SK-N-SH (cell line): Measurements from ENCODE around the gene KRT85. TPM values are rescaled to one million over a fixed set of nuclear protein-coding genes. Genes with fewer than 3 reads are reported as not detected.

Experiments used
- CTCF ChIA-PET: fragments of 300-600, 350-600 bp; formaldehyde crosslinking; extraction: SDS; loops from one replicate; lab custom pipeline; 2021; lab: Yijun Ruan, JAX
- POLR2A ChIA-PET: fragments of 350-600 bp; sonication (Branson Sonifier 250); formaldehyde crosslinking; extraction: SDS; loops from one replicate; lab custom pipeline; 2020; ENCODE audit warnings: antibody characterized with exemption, inconsistent platforms; lab: Yijun Ruan, JAX
- DNase-seq: peaks from one replicate; pipeline ENCODE4 v3.0.0; 2012
- H2AFZ ChIP-seq: fragments of 200-600 bp; sonication (generic); 2 replicates; pipeline ENCODE4 v1.8.1; 2016; ENCODE audit warnings: antibody characterized with exemption, mild to moderate bottlenecking, low read depth
- H3F3A ChIP-seq: fragments of 200-600 bp; sonication (generic); replicated peaks from 2 replicates; pipeline ENCODE3; 2016; ENCODE audit warnings: antibody characterized with exemption, mild to moderate bottlenecking; ENCODE audit not compliant: insufficient read depth
- H3K27ac ChIP-seq, 2 experiments: fragments of 200-500 bp in 1 of 2; fragments of 200-600 bp in 1 of 2; sonication (Bioruptor generic) in 1 of 2; sonication (generic), shearing (Covaris generic) in 1 of 2; 2 replicates each; pipeline versions ENCODE4 v1.5.1 to v1.6.1; 2014 to 2016; ENCODE audit warnings: low read depth in 2 of 2, inconsistent platforms in 1 of 2, low read length in 1 of 2, mild to moderate bottlenecking in 1 of 2, mixed read lengths in 1 of 2
- H3K27me3 ChIP-seq: fragments of 200-600 bp; sonication (generic), shearing (Covaris generic); 2 replicates; pipeline ENCODE4 v1.6.1; 2016; ENCODE audit warnings: mixed run types; ENCODE audit not compliant: insufficient read depth
- H3K36me3 ChIP-seq, 2 experiments: fragments of 200-500 bp in 1 of 2; fragments of 200-600 bp in 1 of 2; sonication (Bioruptor generic) in 1 of 2; sonication (generic) in 1 of 2; replicated peaks in 1 of 2; 2 replicates each; pipeline versions ENCODE3 to v1.5.1; 2014 to 2016; ENCODE audit warnings: low read length in 1 of 2, mild to moderate bottlenecking in 1 of 2; ENCODE audit not compliant: insufficient read depth in 2 of 2, control insufficient read depth in 1 of 2
- H3K4me1 ChIP-seq, 2 experiments: fragments of 200-500 bp in 1 of 2; fragments of 200-600 bp in 1 of 2; sonication (Bioruptor generic) in 1 of 2; sonication (generic), shearing (Covaris generic) in 1 of 2; 2 replicates each; pipeline versions ENCODE4 v1.5.1 to v1.6.1; 2014 to 2016; ENCODE audit warnings: low read depth in 1 of 2, low read length in 1 of 2, mixed run types in 1 of 2; ENCODE audit not compliant: insufficient read depth in 2 of 2, control insufficient read depth in 1 of 2
- H3K4me2 ChIP-seq: fragments of 200-600 bp; sonication (generic), shearing (Covaris generic); 2 replicates; pipeline ENCODE4 v1.6.1; 2017; ENCODE audit warnings: mixed run types
- H3K4me3 ChIP-seq, 2 experiments: fragments of 200-500 bp in 1 of 2; fragments of 200-600 bp in 1 of 2; sonication (Bioruptor generic) in 1 of 2; sonication (generic), shearing (Covaris generic) in 1 of 2; 2 replicates each; pipeline versions ENCODE4 v1.5.1 to v1.8.1; 2014 to 2016; ENCODE audit warnings: low read depth in 2 of 2, inconsistent platforms in 1 of 2, low read length in 1 of 2, mild to moderate bottlenecking in 1 of 2, mixed read lengths in 1 of 2, moderate library complexity in 1 of 2
- H3K79me2 ChIP-seq: fragments of 200-600 bp; sonication (generic); 2 replicates; pipeline ENCODE4 v1.8.1; 2017; ENCODE audit warnings: mild to moderate bottlenecking; ENCODE audit not compliant: insufficient read depth
- H3K9ac ChIP-seq: fragments of 200-600 bp; sonication (generic); 2 replicates; pipeline ENCODE4 v1.6.1; 2017; ENCODE audit warnings: mixed run types
- H3K9me2 ChIP-seq: fragments of 200-600 bp; sonication (generic); 2 replicates; pipeline ENCODE4 v1.6.1; 2017; ENCODE audit warnings: mixed run types
- H3K9me3 ChIP-seq: fragments of 200-600 bp; sonication (generic); 2 replicates; pipeline ENCODE4 v1.6.1; 2017; ENCODE audit warnings: mixed run types, mild to moderate bottlenecking, moderate library complexity
- H4K20me1 ChIP-seq: fragments of 200-600 bp; sonication (generic); 2 replicates; pipeline ENCODE4 v1.6.1; 2017; ENCODE audit warnings: mild to moderate bottlenecking, mixed run types; ENCODE audit not compliant: insufficient read depth
- CHD2 ChIP-seq: fragments of 150-350 bp; IDR thresholded peaks from 2 replicates; pipeline ENCODE4 v1.6.1; 2018; ENCODE audit warnings: low read length; ENCODE audit not compliant: partially characterized antibody
- EZH2phosphoT487 ChIP-seq: fragments of 200-600 bp; sonication (generic); IDR thresholded peaks from 2 replicates; pipeline ENCODE4 v1.6.1; 2017; ENCODE audit warnings: low read depth, mixed run types, mild to moderate bottlenecking, antibody characterized with exemption, moderate library complexity, borderline replicate concordance
- FOSL2 ChIP-seq: IDR thresholded peaks from 2 replicates; pipeline ENCODE4 v1.4.0; 2012; ENCODE audit warnings: low read depth, mild to moderate bottlenecking, moderate library complexity, borderline replicate concordance
- FOXJ3 ChIP-seq: sonication (generic); formaldehyde crosslinking; IDR thresholded peaks from 2 replicates; pipeline ENCODE4 v1.5.1; 2020; ENCODE audit warnings: mild to moderate bottlenecking, missing genetic modification reagents
- FOXM1 ChIP-seq: IDR thresholded peaks from 2 replicates; pipeline ENCODE4 v1.4.0; 2012; ENCODE audit warnings: low read depth, mild to moderate bottlenecking
- GABPA ChIP-seq: IDR thresholded peaks from 2 replicates; pipeline ENCODE4 v1.4.0; 2012; ENCODE audit warnings: low read depth, mild to moderate bottlenecking
- JUND ChIP-seq: IDR thresholded peaks from 2 replicates; pipeline ENCODE4 v1.4.0; 2012
- MEF2A ChIP-seq: IDR thresholded peaks from 2 replicates; pipeline ENCODE4 v1.4.0; 2012; ENCODE audit warnings: low read depth, borderline replicate concordance
- NFIC ChIP-seq: IDR thresholded peaks from 2 replicates; pipeline ENCODE4 v1.4.0; 2012; ENCODE audit warnings: borderline replicate concordance
- POLR2AphosphoS5 ChIP-seq: IDR thresholded peaks from 2 replicates; pipeline ENCODE4 v1.6.1; 2012; ENCODE audit warnings: low read depth, low read length
- RAD21 ChIP-seq: IDR thresholded peaks from 2 replicates; pipeline ENCODE4 v1.6.1; 2012; ENCODE audit warnings: mild to moderate bottlenecking, low read length
- RFX5 ChIP-seq: IDR thresholded peaks from 2 replicates; pipeline ENCODE4 v1.6.1; 2012; ENCODE audit warnings: mild to moderate bottlenecking, improper control_type of control experiment, low read length
- RXRA ChIP-seq: IDR thresholded peaks from 2 replicates; pipeline ENCODE4 v1.4.0; 2012; ENCODE audit warnings: low read depth, mild to moderate bottlenecking, borderline replicate concordance
- SIN3A ChIP-seq: IDR thresholded peaks from 2 replicates; pipeline ENCODE4 v1.6.1; 2012; ENCODE audit warnings: low read depth, mild to moderate bottlenecking, low read length, moderate library complexity, borderline replicate concordance
- YY1 ChIP-seq: IDR thresholded peaks from 2 replicates; pipeline ENCODE4 v1.4.0; 2012; ENCODE audit warnings: low read depth, mild to moderate bottlenecking
- WGBS: methylation state at CpG from one replicate; pipeline ENCODE4 v1.1.6; 2017; ENCODE audit warnings: low lambda C conversion rate; 5-methylcytosine and 5-hydroxymethylcytosine counted together
- polyA plus RNA-seq, 3 experiments: library from polyadenylated mRNA; depleted of rRNA; stranded (reverse); fragments of >200 nt; gene quantifications; 2 replicates each; pipeline ENCODE4 v1.2.3, GENCODE V29; 2012
- TF ChIP-seq, protein P1 (sequence below): IDR thresholded peaks from 2 replicates; pipeline ENCODE4 v1.4.0; 2012; ENCODE audit warnings: low read depth
- TF ChIP-seq, protein P2 (sequence below): IDR thresholded peaks from 2 replicates; pipeline ENCODE4 v1.4.0; 2012; ENCODE audit warnings: low read depth, borderline replicate concordance
- TF ChIP-seq, protein P3 (sequence below): fragments of 150-350 bp; IDR thresholded peaks from 2 replicates; pipeline ENCODE4 v1.6.1; 2017; ENCODE audit warnings: antibody characterized with exemption, low read length, low read depth, borderline replicate concordance

The KRT85 gene
- polyA plus RNA-seq, 1 of the 3 experiments (the other 2 are of a cell fraction) = not detected

DNA sequence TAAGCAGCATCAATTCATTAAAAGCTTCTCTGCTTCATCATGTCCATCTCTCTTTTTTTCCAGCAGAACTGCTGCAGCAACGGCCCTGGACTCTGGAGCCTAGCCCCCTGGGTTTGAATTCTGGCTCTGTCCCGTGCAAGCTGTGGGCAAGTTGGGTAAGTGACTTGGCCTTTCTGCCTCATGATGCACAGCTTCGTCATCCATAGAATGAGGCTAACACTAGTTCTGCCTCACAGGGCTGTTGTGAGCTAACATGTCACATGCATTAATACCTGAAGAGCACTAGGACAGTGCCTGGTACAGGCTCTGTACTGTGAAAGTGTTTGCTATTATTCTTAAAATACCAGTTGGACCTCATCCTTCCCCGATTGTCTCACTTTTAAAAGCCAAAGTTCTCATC, 34.6 kb upstream of the KRT85 start:
- CTCF ChIA-PET = interaction anchor here (1.1 to 2.2 kb wide), 3 partner anchors 11 to 478 kb away, joined by 3 to 8 read pairs (median 3); no protein-coding TSS in a partner anchor

GRCh38 chr12:52401526-52401925, 34.2 kb upstream of the KRT85 start:
- no peak for TF ChIP-seq FOSL2
- TF ChIP-seq SIN3A = no peak
- no peak for TF ChIP-seq MEF2A
- TF ChIP-seq FOXJ3 = no peak
- no peak for TF ChIP-seq CHD2
- no peak for TF ChIP-seq RFX5
- TF ChIP-seq, protein P1, sequence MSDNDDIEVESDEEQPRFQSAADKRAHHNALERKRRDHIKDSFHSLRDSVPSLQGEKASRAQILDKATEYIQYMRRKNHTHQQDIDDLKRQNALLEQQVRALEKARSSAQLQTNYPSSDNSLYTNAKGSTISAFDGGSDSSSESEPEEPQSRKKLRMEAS = no peak
- no peak for TF ChIP-seq FOXM1
- TF ChIP-seq RXRA = no peak
- TF ChIP-seq NFIC = no peak
- TF ChIP-seq JUND = no peak
- TF ChIP-seq GABPA = no peak
- TF ChIP-seq, protein P2, sequence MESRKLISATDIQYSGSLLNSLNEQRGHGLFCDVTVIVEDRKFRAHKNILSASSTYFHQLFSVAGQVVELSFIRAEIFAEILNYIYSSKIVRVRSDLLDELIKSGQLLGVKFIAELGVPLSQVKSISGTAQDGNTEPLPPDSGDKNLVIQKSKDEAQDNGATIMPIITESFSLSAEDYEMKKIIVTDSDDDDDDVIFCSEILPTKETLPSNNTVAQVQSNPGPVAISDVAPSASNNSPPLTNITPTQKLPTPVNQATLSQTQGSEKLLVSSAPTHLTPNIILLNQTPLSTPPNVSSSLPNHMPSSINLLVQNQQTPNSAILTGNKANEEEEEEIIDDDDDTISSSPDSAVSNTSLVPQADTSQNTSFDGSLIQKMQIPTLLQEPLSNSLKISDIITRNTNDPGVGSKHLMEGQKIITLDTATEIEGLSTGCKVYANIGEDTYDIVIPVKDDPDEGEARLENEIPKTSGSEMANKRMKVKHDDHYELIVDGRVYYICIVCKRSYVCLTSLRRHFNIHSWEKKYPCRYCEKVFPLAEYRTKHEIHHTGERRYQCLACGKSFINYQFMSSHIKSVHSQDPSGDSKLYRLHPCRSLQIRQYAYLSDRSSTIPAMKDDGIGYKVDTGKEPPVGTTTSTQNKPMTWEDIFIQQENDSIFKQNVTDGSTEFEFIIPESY = no peak
- TF ChIP-seq, protein P3, sequence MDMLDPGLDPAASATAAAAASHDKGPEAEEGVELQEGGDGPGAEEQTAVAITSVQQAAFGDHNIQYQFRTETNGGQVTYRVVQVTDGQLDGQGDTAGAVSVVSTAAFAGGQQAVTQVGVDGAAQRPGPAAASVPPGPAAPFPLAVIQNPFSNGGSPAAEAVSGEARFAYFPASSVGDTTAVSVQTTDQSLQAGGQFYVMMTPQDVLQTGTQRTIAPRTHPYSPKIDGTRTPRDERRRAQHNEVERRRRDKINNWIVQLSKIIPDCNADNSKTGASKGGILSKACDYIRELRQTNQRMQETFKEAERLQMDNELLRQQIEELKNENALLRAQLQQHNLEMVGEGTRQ = no peak
- no peak for TF ChIP-seq EZH2phosphoT487
- no peak overlapping the region for H3K4me3 ChIP-seq
- no peak overlapping the region for H3K9ac ChIP-seq
- no peaks in the 10 kb centered on the region for H3F3A ChIP-seq
- POLR2A ChIA-PET = no interaction called here
- H3K4me1 ChIP-seq = no peaks in the 10 kb centered on the region
- H4K20me1 ChIP-seq = no peaks in the 10 kb centered on the region
- no peak overlapping the region for H2AFZ ChIP-seq
- no peak overlapping the region for H3K27ac ChIP-seq
- H3K9me2 ChIP-seq = no peaks in the 10 kb centered on the region
- DNase-seq = no peak
- 50% methylated on average over 4 of the region's 5 CpGs for WGBS
- no peaks in the 10 kb centered on the region for H3K9me3 ChIP-seq
- CTCF ChIA-PET = interaction anchor here (0.9 to 2.2 kb wide), 4 partner anchors 10 to 40 kb away, joined by 3 to 8 read pairs (median 4); no protein-coding TSS in a partner anchor
- no peaks in the 10 kb centered on the region for H3K36me3 ChIP-seq
- no peak overlapping the region for H3K4me2 ChIP-seq
- peaks cover 42% of the 10 kb centered on the region for H3K27me3 ChIP-seq
- no peaks in the 10 kb centered on the region for H3K79me2 ChIP-seq

More for the DNA sequence above, 34.6 kb upstream of the KRT85 start:
- Histone ChIP-seq H3K4me3 (no peak overlapping the region), H4K20me1 (no peaks in the 10 kb centered on the region), H3K27me3 (peaks cover 42% of the 10 kb centered on the region), H3F3A (no peaks in the 10 kb centered on the region), H3K9me3 (no peaks in the 10 kb centered on the region), H3K4me2 (no peak overlapping the region), H3K79me2 (no peaks in the 10 kb centered on the region), H3K27ac (no peak overlapping the region), H3K4me1 (no peaks in the 10 kb centered on the region), H2AFZ (no peak overlapping the region), H3K36me3 (no peaks in the 10 kb centered on the region), H3K9ac (no peak overlapping the region), H3K9me2 (no peaks in the 10 kb centered on the region)
- no peak for DNase-seq
- 19% methylated on average over 4 of the region's 4 CpGs for WGBS
- POLR2A ChIA-PET = no interaction called here
- TF ChIP-seq POLR2AphosphoS5 (no peak), CHD2 (no peak), YY1 (no peak), RAD21 (no peak)
